Ishikawa (cell line): Measurements from ENCODE around the gene AKAP6.

Source experiments
- CEBPB ChIP-seq: IDR thresholded peaks from 2 replicates; pipeline ENCODE4 v1.6.1; 2012
- CREB1 ChIP-seq: IDR thresholded peaks from 2 replicates; pipeline ENCODE4 v1.6.1; 2012; ENCODE audit warnings: low read depth
- EGR1 ChIP-seq: IDR thresholded peaks from 2 replicates; pipeline ENCODE4 v1.6.1; 2012
- EP300 ChIP-seq: IDR thresholded peaks from 2 replicates; pipeline ENCODE4 v1.6.1; 2012; ENCODE audit warnings: borderline replicate concordance
- FOXM1 ChIP-seq: IDR thresholded peaks from 2 replicates; pipeline ENCODE4 v1.6.1; 2012; ENCODE audit warnings: low read depth, borderline replicate concordance
- NFIC ChIP-seq: IDR thresholded peaks from 2 replicates; pipeline ENCODE4 v1.6.1; 2012
- RAD21 ChIP-seq: IDR thresholded peaks from 2 replicates; pipeline ENCODE4 v1.6.1; 2012; ENCODE audit warnings: low read depth
- TAF1 ChIP-seq: IDR thresholded peaks from 2 replicates; pipeline ENCODE4 v1.6.1; 2012; ENCODE audit warnings: low read depth, mild to moderate bottlenecking
- TCF12 ChIP-seq: IDR thresholded peaks from 2 replicates; pipeline ENCODE4 v1.6.1; 2012; ENCODE audit warnings: low read depth
- TEAD4 ChIP-seq: IDR thresholded peaks from 2 replicates; pipeline ENCODE4 v1.6.1; 2012
- YY1 ChIP-seq: IDR thresholded peaks from 2 replicates; pipeline ENCODE4 v1.6.1; 2012; ENCODE audit warnings: low read depth
- ZBTB7A ChIP-seq: IDR thresholded peaks from 2 replicates; pipeline ENCODE4 v1.6.1; 2012; ENCODE audit warnings: low read depth
- TF ChIP-seq, protein P1 (sequence below): IDR thresholded peaks from 2 replicates; pipeline ENCODE4 v1.6.1; 2012; ENCODE audit warnings: low read depth, mild to moderate bottlenecking
- TF ChIP-seq, protein P2 (sequence below): IDR thresholded peaks from 2 replicates; pipeline ENCODE4 v1.6.1; 2012
- TF ChIP-seq, protein P3 (sequence below): IDR thresholded peaks from 2 replicates; pipeline ENCODE4 v1.6.1; 2012

AKAP6 gene

DNA sequence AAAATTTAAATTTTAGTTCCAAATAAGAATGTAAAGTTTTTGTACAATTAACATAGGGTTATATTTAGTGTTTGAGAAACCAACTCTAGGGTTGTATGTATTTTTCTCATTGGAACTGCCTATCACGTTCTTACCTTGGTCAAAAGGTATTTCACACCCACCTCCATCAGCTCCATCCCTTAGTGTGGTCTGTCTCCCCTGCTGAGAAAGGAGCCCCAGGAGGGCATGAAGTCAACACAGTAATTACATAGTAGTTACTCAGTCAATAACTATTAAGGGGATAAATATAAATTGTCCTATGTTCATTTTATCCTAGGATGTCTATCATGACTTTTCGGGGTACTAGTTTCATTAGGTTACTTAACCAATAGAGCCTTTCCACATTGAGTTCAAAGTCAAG is 106.3 kb downstream of the AKAP6 start:
- no peak for TF ChIP-seq YY1
- TF ChIP-seq, protein P1, sequence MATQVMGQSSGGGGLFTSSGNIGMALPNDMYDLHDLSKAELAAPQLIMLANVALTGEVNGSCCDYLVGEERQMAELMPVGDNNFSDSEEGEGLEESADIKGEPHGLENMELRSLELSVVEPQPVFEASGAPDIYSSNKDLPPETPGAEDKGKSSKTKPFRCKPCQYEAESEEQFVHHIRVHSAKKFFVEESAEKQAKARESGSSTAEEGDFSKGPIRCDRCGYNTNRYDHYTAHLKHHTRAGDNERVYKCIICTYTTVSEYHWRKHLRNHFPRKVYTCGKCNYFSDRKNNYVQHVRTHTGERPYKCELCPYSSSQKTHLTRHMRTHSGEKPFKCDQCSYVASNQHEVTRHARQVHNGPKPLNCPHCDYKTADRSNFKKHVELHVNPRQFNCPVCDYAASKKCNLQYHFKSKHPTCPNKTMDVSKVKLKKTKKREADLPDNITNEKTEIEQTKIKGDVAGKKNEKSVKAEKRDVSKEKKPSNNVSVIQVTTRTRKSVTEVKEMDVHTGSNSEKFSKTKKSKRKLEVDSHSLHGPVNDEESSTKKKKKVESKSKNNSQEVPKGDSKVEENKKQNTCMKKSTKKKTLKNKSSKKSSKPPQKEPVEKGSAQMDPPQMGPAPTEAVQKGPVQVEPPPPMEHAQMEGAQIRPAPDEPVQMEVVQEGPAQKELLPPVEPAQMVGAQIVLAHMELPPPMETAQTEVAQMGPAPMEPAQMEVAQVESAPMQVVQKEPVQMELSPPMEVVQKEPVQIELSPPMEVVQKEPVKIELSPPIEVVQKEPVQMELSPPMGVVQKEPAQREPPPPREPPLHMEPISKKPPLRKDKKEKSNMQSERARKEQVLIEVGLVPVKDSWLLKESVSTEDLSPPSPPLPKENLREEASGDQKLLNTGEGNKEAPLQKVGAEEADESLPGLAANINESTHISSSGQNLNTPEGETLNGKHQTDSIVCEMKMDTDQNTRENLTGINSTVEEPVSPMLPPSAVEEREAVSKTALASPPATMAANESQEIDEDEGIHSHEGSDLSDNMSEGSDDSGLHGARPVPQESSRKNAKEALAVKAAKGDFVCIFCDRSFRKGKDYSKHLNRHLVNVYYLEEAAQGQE = no peak
- TF ChIP-seq TCF12 = no peak
- TF ChIP-seq CREB1 = no peak
- no peak for TF ChIP-seq TAF1

DNA sequence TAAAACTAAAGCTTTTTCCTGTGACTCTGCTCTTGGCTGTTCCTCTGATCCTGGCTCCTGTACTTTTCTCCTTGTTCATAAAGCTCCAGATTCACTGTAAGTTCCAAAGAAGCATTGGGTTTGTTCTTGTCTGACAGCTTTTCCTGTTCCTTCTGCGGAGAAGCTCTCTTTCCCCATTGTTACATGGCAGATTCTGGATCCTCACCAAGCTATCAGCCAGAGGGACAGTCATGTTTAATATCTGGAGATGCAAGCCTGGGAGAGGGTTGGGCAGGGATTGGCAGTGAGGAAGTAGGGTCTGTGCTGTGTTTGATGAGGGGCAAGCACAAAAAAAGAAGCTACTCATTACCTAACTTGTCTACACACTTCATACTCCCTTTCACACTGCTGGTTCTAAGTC is 107.9 kb downstream of the AKAP6 start:
- TF ChIP-seq, protein P1 = no peak
- TF ChIP-seq TEAD4 = no peak
- TF ChIP-seq, protein P2, sequence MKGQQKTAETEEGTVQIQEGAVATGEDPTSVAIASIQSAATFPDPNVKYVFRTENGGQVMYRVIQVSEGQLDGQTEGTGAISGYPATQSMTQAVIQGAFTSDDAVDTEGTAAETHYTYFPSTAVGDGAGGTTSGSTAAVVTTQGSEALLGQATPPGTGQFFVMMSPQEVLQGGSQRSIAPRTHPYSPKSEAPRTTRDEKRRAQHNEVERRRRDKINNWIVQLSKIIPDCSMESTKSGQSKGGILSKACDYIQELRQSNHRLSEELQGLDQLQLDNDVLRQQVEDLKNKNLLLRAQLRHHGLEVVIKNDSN = no peak
- no peak for TF ChIP-seq FOXM1
- no peak for TF ChIP-seq ZBTB7A
- TF ChIP-seq CEBPB = no peak
- no peak for TF ChIP-seq EGR1
- TF ChIP-seq YY1 = no peak
- TF ChIP-seq NFIC = no peak
- no peak for TF ChIP-seq CREB1
- TF ChIP-seq TCF12 = no peak

DNA sequence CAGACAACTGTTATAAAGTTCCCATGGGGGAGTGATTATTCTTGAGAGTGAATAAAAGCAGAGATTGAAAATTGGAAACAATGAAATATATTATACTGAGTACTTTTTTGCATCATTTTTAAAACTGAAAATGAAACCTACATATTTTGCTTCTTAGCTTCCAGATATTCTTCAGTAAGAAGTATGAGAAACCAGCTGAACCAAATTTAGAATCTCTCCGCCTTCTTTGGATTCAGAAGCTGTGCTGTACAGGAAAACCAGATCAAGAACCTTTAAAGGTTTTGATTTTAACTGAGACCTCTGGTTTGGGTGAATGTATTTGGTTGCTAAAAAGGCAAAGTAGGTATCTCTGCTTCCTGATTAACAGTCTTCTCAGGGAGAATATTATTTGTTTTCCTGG is 109.4 kb downstream of the AKAP6 start:
- TF ChIP-seq CEBPB (no peak), EP300 (no peak), TCF12 (no peak), NFIC (no peak), TEAD4 (no peak), EGR1 (no peak), ZBTB7A (no peak), YY1 (no peak), RAD21 (no peak), CREB1 (no peak), TAF1 (no peak), FOXM1 (no peak)
- TF ChIP-seq, protein P1 = no peak
- TF ChIP-seq, protein P3, sequence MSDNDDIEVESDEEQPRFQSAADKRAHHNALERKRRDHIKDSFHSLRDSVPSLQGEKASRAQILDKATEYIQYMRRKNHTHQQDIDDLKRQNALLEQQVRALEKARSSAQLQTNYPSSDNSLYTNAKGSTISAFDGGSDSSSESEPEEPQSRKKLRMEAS = no peak
- TF ChIP-seq, protein P2 = no peak

DNA sequence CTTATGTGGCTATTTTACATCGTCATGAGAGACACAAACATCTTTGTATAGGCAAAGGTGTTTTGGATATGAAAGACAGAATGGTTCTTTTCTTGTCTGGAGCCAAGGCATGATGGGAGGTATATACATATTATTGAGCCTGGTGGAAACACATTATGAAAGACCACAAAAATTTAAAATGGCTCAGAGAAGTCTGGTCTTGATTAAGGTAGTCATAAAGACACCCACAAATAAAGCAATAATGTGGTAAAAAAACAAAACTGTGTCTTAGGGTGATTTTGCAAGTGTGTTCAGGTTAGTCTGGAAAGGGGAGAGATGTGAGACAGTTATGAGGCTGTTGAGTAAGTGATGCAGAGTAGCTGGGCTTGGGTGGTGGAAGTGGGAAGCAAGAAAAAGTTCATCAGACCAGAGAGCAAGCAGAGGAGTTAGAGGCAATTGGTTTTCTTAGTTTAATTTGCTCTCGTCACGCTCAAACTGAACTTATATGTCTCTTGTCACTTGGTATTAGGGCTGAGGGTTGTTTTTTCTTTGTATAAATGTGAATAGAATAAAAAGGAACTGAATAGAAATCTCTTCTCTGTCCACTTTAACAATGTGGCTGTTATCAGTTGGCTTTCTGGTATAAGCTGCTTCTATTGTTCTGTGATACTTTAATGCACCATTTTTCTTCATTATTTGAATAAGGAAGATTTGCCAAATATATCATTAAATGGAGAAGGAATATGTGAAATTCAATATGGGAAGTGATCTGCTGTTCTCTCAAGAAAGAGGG is 115.0 kb downstream of the AKAP6 start:
- no peak for TF ChIP-seq ZBTB7A
- TF ChIP-seq FOXM1 = no peak
- no peak for TF ChIP-seq TEAD4
- TF ChIP-seq TAF1 = no peak
- TF ChIP-seq CREB1 = no peak
- TF ChIP-seq YY1 = no peak
- TF ChIP-seq EP300 = no peak
- no peak for TF ChIP-seq CEBPB
- TF ChIP-seq EGR1 = no peak
- TF ChIP-seq, protein P1 = no peak
- TF ChIP-seq, protein P3 = no peak
- TF ChIP-seq TCF12 = no peak
